ENCODE data around the gene BCKDHB. TPM values are rescaled to one million over a fixed set of nuclear protein-coding genes. Genes with fewer than 3 reads are reported as not detected.

Gene BCKDHB
- total RNA-seq = 7.5 and 12.4 TPM in 2 replicates

GRCh38 chr6:80106418-80107235, at the start of gene BCKDHB:
Gene BCKDHB, plus strand, starts transcription at chr6:80106671. Its CDS starts 23 bp downstream, at chr6:80106694.

Other genes starting within 250 kb of the BCKDHB start
- gene ELOVL4, start 159.1 kb upstream of the BCKDHB start, total RNA-seq = 5.8 and 13.7 TPM in 2 replicates
- gene TTK, start 102.0 kb upstream of the BCKDHB start, total RNA-seq = 0.14 and 0.34 TPM in 2 replicates